ENCODE results near the gene PCSK1.
"Not testable (repeated sequence)": the region's sequence is repeated elsewhere in the genome, so short reads cannot be mapped to it uniquely, and the experiment has no call there.

PCSK1 gene

GRCh38 chr5:96396878-96397277 is 36.2 kb downstream of the PCSK1 start:
- no peak for TF ChIP-seq CTCF (IDR thresholded peaks at IDR 0.05; ENCODE audit: low read depth, low read length, missing control alignments)
- H3K4me3 ChIP-seq (ENCODE audit: low read depth, low read length), result no peak overlapping the region
- no peak for DNase-seq (ENCODE audit: low read depth)

GRCh38 chr5:96395295-96395694 is 37.8 kb downstream of the PCSK1 start:
- H3K4me3 ChIP-seq (ENCODE audit: low read depth, low read length); DNase-seq (ENCODE audit: low read depth): not testable (repeated sequence)

- H3K4me3 ChIP-seq (ENCODE audit: low read depth, low read length), result no peak overlapping the region
These were observed 41.1 kb downstream of the PCSK1 start for GRCh38 chr5:96391921-96392320.

GRCh38 chr5:96388176-96388575 is 44.9 kb downstream of the PCSK1 start:
- no peak for TF ChIP-seq CTCF (IDR thresholded peaks at IDR 0.05; ENCODE audit: low read depth, low read length, missing control alignments)
- no peak for DNase-seq (ENCODE audit: low read depth)
- H3K4me3 ChIP-seq (ENCODE audit: low read depth, low read length), result no peak overlapping the region

More at GRCh38 chr5:96391921-96392320, 41.1 kb downstream of the PCSK1 start:
- no peak for TF ChIP-seq CTCF (IDR thresholded peaks at IDR 0.05; ENCODE audit: low read depth, low read length, missing control alignments)
- DNase-seq (ENCODE audit: low read depth), result no peak

GRCh38 chr5:96387616-96388015 is 45.4 kb downstream of the PCSK1 start:
- no peak overlapping the region for H3K4me3 ChIP-seq (ENCODE audit: low read depth, low read length)
- no peak for DNase-seq (ENCODE audit: low read depth)
- no peak for TF ChIP-seq CTCF (IDR thresholded peaks at IDR 0.05; ENCODE audit: low read depth, low read length, missing control alignments)

- TF ChIP-seq CTCF (IDR thresholded peaks at IDR 0.05; ENCODE audit: low read depth, low read length, missing control alignments), result no peak
- no peak for DNase-seq (ENCODE audit: low read depth)
- no peak overlapping the region for H3K4me3 ChIP-seq (ENCODE audit: low read depth, low read length)
These were observed 47.5 kb downstream of the PCSK1 start for GRCh38 chr5:96385538-96385937.

- no peak for TF ChIP-seq CTCF (IDR thresholded peaks at IDR 0.05; ENCODE audit: low read depth, low read length, missing control alignments)
- H3K4me3 ChIP-seq (ENCODE audit: low read depth, low read length), result no peak overlapping the region
- no peak for DNase-seq (ENCODE audit: low read depth)
These were observed 48.7 kb downstream of the PCSK1 start for GRCh38 chr5:96384353-96384752.

GRCh38 chr5:96381526-96381925 is 51.5 kb downstream of the PCSK1 start:
- TF ChIP-seq CTCF (IDR thresholded peaks at IDR 0.05; ENCODE audit: low read depth, low read length, missing control alignments), result no peak
- H3K4me3 ChIP-seq (ENCODE audit: low read depth, low read length), result no peak overlapping the region
- DNase-seq (ENCODE audit: low read depth), result no peak

Measured in GM12864 (cell line).